DOHH2 (cell line): ENCODE measurements around the gene SSH2.

Experiments
- EZH2phosphoT487 ChIP-seq: fragments of 200-600 bp; sonication (generic); IDR thresholded peaks from 2 replicates; pipeline ENCODE4 v1.6.1; 2017; ENCODE audit warnings: borderline replicate concordance, mild to moderate bottlenecking, antibody characterized with exemption, low read length, moderate library complexity, mixed read lengths
- TF ChIP-seq, protein P1 (sequence below): fragments of 200-600 bp; sonication (generic); IDR thresholded peaks from one replicate; pipeline ENCODE4 v1.5.1; 2014; ENCODE audit warnings: antibody characterized with exemption, mild to moderate bottlenecking, low read depth, low read length; ENCODE audit not compliant: poor library complexity, severe bottlenecking

GRCh38 chr17:29706045-29706431 is 224.0 kb downstream of the SSH2 start:
- TF ChIP-seq, protein P1, sequence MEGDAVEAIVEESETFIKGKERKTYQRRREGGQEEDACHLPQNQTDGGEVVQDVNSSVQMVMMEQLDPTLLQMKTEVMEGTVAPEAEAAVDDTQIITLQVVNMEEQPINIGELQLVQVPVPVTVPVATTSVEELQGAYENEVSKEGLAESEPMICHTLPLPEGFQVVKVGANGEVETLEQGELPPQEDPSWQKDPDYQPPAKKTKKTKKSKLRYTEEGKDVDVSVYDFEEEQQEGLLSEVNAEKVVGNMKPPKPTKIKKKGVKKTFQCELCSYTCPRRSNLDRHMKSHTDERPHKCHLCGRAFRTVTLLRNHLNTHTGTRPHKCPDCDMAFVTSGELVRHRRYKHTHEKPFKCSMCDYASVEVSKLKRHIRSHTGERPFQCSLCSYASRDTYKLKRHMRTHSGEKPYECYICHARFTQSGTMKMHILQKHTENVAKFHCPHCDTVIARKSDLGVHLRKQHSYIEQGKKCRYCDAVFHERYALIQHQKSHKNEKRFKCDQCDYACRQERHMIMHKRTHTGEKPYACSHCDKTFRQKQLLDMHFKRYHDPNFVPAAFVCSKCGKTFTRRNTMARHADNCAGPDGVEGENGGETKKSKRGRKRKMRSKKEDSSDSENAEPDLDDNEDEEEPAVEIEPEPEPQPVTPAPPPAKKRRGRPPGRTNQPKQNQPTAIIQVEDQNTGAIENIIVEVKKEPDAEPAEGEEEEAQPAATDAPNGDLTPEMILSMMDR, result no peak
- no peak for TF ChIP-seq EZH2phosphoT487
